DMS 273 (cell line): ENCODE measurements around the gene SYNE1.

Experiments used
- DNase-seq: peaks from one replicate; lab custom pipeline; 2025; ENCODE audit not compliant: unreplicated experiment; lab: John Stamatoyannopoulos, UW

Gene SYNE1

GRCh38 chr6:152246554-152247337, 390.4 kb downstream of the SYNE1 start:
- no peak for DNase-seq

- peak; percentile 6 for DNase-seq
These were observed 392.0 kb downstream of the SYNE1 start for GRCh38 chr6:152244998-152245630.

- no peak for DNase-seq
These were observed 396.0 kb downstream of the SYNE1 start for GRCh38 chr6:152241013-152241766.

- no peak for DNase-seq
These were observed 396.7 kb downstream of the SYNE1 start for GRCh38 chr6:152240436-152240835.

GRCh38 chr6:152236370-152237097, 400.6 kb downstream of the SYNE1 start:
- no peak for DNase-seq

GRCh38 chr6:152233547-152234320, 403.4 kb downstream of the SYNE1 start:
- no peak for DNase-seq

GRCh38 chr6:152232501-152233151, 404.5 kb downstream of the SYNE1 start:
- no peak for DNase-seq

- no peak for DNase-seq
These were observed 407.8 kb downstream of the SYNE1 start for GRCh38 chr6:152229330-152229729.

- no peak for DNase-seq
These were observed 411.0 kb downstream of the SYNE1 start for GRCh38 chr6:152226119-152226518.

- no peak for DNase-seq
These were observed 411.8 kb downstream of the SYNE1 start for GRCh38 chr6:152225241-152225934.

GRCh38 chr6:152223636-152224035, 413.5 kb downstream of the SYNE1 start:
- DNase-seq = no peak

- DNase-seq = peak; percentile 2
These were observed 415.1 kb downstream of the SYNE1 start for GRCh38 chr6:152221806-152222628.

GRCh38 chr6:152220786-152221185, 416.4 kb downstream of the SYNE1 start:
- DNase-seq = no peak

GRCh38 chr6:152218887-152219286, 418.3 kb downstream of the SYNE1 start:
- DNase-seq = no peak

GRCh38 chr6:152212437-152212836, 424.7 kb downstream of the SYNE1 start:
- no peak for DNase-seq

- no peak for DNase-seq
These were observed 428.0 kb downstream of the SYNE1 start for GRCh38 chr6:152209211-152209610.

- no peak for DNase-seq
These were observed 429.0 kb downstream of the SYNE1 start for GRCh38 chr6:152207915-152208714.
